A673 (cell line): ENCODE measurements around the gene COX15. TPM values are rescaled to one million over a fixed set of nuclear protein-coding genes. Genes with fewer than 3 reads are reported as not detected.
A peak's percentile ranks its signal among the peaks of the same experiment; 100 is the strongest.

Source experiments
- Bru-seq: library from RNA; stranded (reverse); fragments of 400-500 nt; gene quantifications from one replicate; lab custom pipeline; 2021; lab: Mats Ljungman, UMichigan
- BruChase-seq, 2 experiments: library from RNA; stranded (reverse); fragments of 400-500 nt; gene quantifications; one replicate each; lab custom pipeline; 2021; lab: Mats Ljungman, UMichigan
- BruUV-seq: library from RNA; stranded (reverse); fragments of 400-500 nt; replicated peaks from 2 replicates; lab custom pipeline; 2021; lab: Mats Ljungman, UMichigan
- CTCF ChIA-PET: fragments of 300-600 bp; sonication (Branson Sonifier 250); formaldehyde crosslinking; loops from one replicate; lab custom pipeline; 2022; ENCODE audit warnings: antibody characterized with exemption; lab: Charles Lee
- POLR2A ChIA-PET: fragments of 300-600 bp; sonication (Branson Sonifier 250); formaldehyde crosslinking; loops from one replicate; lab custom pipeline; 2022; ENCODE audit warnings: antibody characterized with exemption; ENCODE audit not compliant: low non-redundant PET; lab: Charles Lee
- DNase-seq: peaks from one replicate; pipeline ENCODE4 v3.0.0-alpha.2; 2015; ENCODE audit warnings: low spot score
- H3K27ac ChIP-seq: fragments of 200-600 bp; sonication (generic); 2 replicates; pipeline ENCODE4 v1.5.1; 2016; ENCODE audit warnings: mixed run types, low read depth, mild to moderate bottlenecking, mixed read lengths, antibody characterized with exemption, low read length; ENCODE audit not compliant: poor library complexity, severe bottlenecking
- H3K27me3 ChIP-seq: fragments of 200-600 bp; sonication (generic); replicated peaks from 2 replicates; pipeline ENCODE4 v1.6.1; 2017; ENCODE audit warnings: mixed run types, low read depth, mild to moderate bottlenecking, mixed read lengths, antibody characterized with exemption, low read length; ENCODE audit not compliant: insufficient read depth, poor library complexity
- H3K36me3 ChIP-seq: fragments of 200-600 bp; sonication (generic); 2 replicates; pipeline ENCODE4 v1.6.1; 2016; ENCODE audit warnings: mixed run types, mild to moderate bottlenecking, mixed read lengths, antibody characterized with exemption, low read length; ENCODE audit not compliant: insufficient read depth, poor library complexity, severe bottlenecking
- H3K4me1 ChIP-seq: fragments of 200-600 bp; sonication (generic); 2 replicates; pipeline ENCODE4 v1.6.1; 2017; ENCODE audit warnings: mixed run types, mild to moderate bottlenecking, mixed read lengths, antibody characterized with exemption, low read length; ENCODE audit not compliant: insufficient read depth, poor library complexity, severe bottlenecking
- H3K4me3 ChIP-seq: fragments of 200-600 bp; sonication (generic); 2 replicates; pipeline ENCODE4 v1.5.1; 2016; ENCODE audit warnings: low read depth, mixed run types, mild to moderate bottlenecking, mixed read lengths, low read length; ENCODE audit not compliant: poor library complexity, severe bottlenecking
- H3K9me3 ChIP-seq: fragments of 200-600 bp; sonication (generic); 2 replicates; pipeline ENCODE4 v1.6.1; 2016; ENCODE audit warnings: mixed run types, low read depth, mild to moderate bottlenecking, mixed read lengths, antibody characterized with exemption, low read length; ENCODE audit not compliant: poor library complexity, severe bottlenecking
- EZH2 ChIP-seq: fragments of 200-600 bp; sonication (generic); IDR thresholded peaks from 2 replicates; pipeline ENCODE4 v1.6.1; 2017; ENCODE audit warnings: borderline replicate concordance, low read depth, mild to moderate bottlenecking, mixed read lengths, antibody characterized with exemption, low read length; ENCODE audit not compliant: poor library complexity, severe bottlenecking
- intact Hi-C: fragments of 100-400 bp; cut with micrococcal nuclease; formaldehyde crosslinking; loops from one replicate; pipeline ENCODE4 v1.10.0; 2022; ENCODE audit not compliant: unreplicated experiment
- long read RNA-seq: library from polyadenylated mRNA; stranded (forward); transcript quantifications from one replicate; pipeline ENCODE4 v2.0.0, GENCODE V29; 2022
- total RNA-seq: library from RNA; stranded (reverse); gene quantifications from 2 replicates; pipeline ENCODE4 v1.2.3, GENCODE V29; 2021
- TF ChIP-seq, protein P1 (sequence below): fragments of 300-800, 200-600 bp; sonication (generic); conservative IDR thresholded peaks from 2 replicates; pipeline ENCODE4 v1.5.1; 2017; ENCODE audit warnings: low read depth, mild to moderate bottlenecking, antibody characterized with exemption, low read length, moderate library complexity, mixed read lengths

The COX15 gene
- total RNA-seq (46.1 and 48.3 TPM in 2 replicates), Bru-seq, nascent RNA (percentile 82 among the genes with signal in this experiment), BruChase-seq, experiment 1, labeled RNA remaining after a 2-hour chase (percentile 96 among the genes with signal in this experiment), BruChase-seq, experiment 2, labeled RNA remaining after a 6-hour chase (percentile 98 among the genes with signal in this experiment)
- long read RNA-seq, transcript COX15-201 (9 exons, 2,356 nt): major isoform, 62 of 78 reads
- long read RNA-seq, partial matches to known transcripts: 8 of 78 reads
- long read RNA-seq, other reads (novel, unspliced or antisense): 4 of 78 reads

DNA sequence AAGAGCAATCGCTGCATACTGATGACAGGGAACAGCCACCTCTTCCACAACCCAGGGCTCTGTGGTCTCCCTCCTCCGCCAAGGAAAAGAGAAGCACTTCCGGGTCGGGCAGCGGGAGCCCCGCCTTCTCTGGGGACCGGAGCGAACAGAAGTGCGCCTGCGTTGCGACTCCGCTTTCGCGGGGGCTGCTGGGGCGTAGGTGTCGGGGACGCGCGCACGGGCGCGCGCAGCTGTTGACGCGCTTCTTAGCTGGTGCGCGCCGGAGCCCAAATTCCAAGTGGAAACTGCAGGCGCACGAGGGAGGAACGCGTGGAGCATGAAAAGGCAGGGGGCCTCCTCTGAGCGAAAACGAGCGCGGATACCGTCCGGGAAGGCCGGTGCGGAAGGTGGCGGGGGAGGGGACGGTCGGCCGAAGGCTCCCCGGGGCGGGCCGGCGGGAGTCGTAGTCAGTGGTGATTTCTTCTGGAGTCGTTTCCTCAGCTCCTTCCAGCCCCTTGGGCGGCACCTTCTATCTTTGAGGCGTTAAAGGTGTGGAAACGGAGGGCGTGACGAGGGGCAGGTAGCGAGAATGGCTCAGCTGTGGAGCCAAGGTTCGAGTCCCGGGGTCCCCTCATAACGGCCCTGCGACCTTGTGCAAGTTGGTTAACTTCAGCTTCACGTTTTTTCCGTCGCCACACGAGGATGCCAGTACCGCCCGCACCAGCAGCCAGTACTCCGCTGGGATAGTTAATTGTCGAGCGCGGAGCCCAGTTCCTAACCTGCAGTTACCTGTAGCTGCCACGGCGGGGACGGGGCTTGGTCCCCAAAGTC, at the start of gene COX15, which contains the start of gene CUTC:
COX15 (minus strand) TSS at position 95 of the 810 bp plus-strand sequence; CDS start at position 17, 78 bp downstream.
CUTC (plus strand) TSS at position 202 of the 810 bp plus-strand sequence; CDS start at position 317, 115 bp downstream.
- CTCF ChIA-PET: interaction anchor here (0.7 to 1.5 kb wide), 3 partner anchors 113 to 787 kb away, joined by 3 to 5 read pairs (median 3); no protein-coding TSS in a partner anchor
- intact Hi-C loops: no loop called here
- Histone ChIP-seq H3K4me3 (peak within 1 kb of the TSS; percentile 80), H3K27me3 (no peaks in the 10 kb centered on the region), H3K4me1 (no peaks in the 10 kb centered on the region), H3K9me3 (no peaks in the 10 kb centered on the region), H3K27ac (peak within 1 kb of the TSS; percentile 87), H3K36me3 (peaks cover 24% of the 10 kb centered on the region)
- peak; percentile 99 for DNase-seq
- BruUV-seq: TSS peak; percentile 77
- POLR2A ChIA-PET: interaction anchor here (0.6 to 0.7 kb wide), 2 partner anchors 300 to 387 kb away, joined by 3 to 15 read pairs; no protein-coding TSS in a partner anchor
- TF ChIP-seq, protein P1, sequence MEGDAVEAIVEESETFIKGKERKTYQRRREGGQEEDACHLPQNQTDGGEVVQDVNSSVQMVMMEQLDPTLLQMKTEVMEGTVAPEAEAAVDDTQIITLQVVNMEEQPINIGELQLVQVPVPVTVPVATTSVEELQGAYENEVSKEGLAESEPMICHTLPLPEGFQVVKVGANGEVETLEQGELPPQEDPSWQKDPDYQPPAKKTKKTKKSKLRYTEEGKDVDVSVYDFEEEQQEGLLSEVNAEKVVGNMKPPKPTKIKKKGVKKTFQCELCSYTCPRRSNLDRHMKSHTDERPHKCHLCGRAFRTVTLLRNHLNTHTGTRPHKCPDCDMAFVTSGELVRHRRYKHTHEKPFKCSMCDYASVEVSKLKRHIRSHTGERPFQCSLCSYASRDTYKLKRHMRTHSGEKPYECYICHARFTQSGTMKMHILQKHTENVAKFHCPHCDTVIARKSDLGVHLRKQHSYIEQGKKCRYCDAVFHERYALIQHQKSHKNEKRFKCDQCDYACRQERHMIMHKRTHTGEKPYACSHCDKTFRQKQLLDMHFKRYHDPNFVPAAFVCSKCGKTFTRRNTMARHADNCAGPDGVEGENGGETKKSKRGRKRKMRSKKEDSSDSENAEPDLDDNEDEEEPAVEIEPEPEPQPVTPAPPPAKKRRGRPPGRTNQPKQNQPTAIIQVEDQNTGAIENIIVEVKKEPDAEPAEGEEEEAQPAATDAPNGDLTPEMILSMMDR: peak; percentile 35
- no peak for TF ChIP-seq EZH2

DNA sequence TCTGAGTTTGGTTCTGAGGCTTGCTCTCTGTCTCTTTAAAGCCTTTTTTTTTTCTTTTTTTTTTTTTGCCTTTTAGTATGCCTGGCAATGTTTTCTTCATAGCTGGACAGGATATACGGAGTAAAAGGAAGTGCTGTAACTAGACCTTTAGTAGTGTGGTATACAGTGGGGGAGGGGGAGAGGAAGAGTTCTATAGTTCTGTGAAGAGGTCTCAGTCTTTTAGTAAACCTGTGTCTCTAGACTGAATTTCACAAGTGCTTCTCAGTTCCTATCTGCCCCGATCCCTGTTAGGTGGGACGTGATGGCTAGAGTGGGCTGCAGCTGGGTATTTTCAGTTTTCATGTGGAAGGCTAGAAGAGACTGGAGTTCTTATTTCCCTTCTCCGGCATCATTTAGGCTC, 47.4 kb upstream of the COX15 start:
- CTCF ChIA-PET: interaction anchor here (0.6 kb wide), 2 partner anchors 11 to 216 kb away, joined by 5 read pairs; no protein-coding TSS in a partner anchor
- Histone ChIP-seq H3K36me3 (no peaks in the 10 kb centered on the region), H3K27me3 (no peaks in the 10 kb centered on the region), H3K27ac (peak overlapping the region; percentile 74), H3K4me3 (no peak overlapping the region), H3K9me3 (no peaks in the 10 kb centered on the region), H3K4me1 (peaks cover 31% of the 10 kb centered on the region)
- no TSS peak for BruUV-seq
- POLR2A ChIA-PET: no interaction called here
- intact Hi-C loops: no loop called here
- TF ChIP-seq, protein P1: no peak
- TF ChIP-seq EZH2: no peak
- peak; percentile 71 for DNase-seq
